ENCODE measurements around the gene RELT. TPM values are rescaled to one million over a fixed set of nuclear protein-coding genes. Genes with fewer than 3 reads are reported as not detected.

RELT gene
- total RNA-seq, 1 donor from 2014 or later: 1.6 TPM

- Histone ChIP-seq H3K27ac (ENCODE audit: low read depth, low read length) (no peak overlapping the region), H3K27me3 (ENCODE audit: control insufficient read depth in 3 of 3, insufficient read depth in 3 of 3, low read length in 3 of 3) (no peaks in the 10 kb centered on the region), H3K4me3 (ENCODE audit: low read length in 3 of 3) (no peak overlapping the region), H3K36me3 (ENCODE audit: control insufficient read depth in 3 of 3, insufficient read depth in 3 of 3, low read length in 3 of 3) (peaks cover 0 to 5% (median 0%) of the 10 kb centered on the region in 3 donors), H3K9ac (ENCODE audit: low read depth in 1 of 3, low read length in 3 of 3) (peak overlapping the region in 2 of 3 donors; percentile 45 to 50), H3K4me1 (ENCODE audit: control insufficient read depth in 3 of 3, insufficient read depth in 3 of 3, low read length in 3 of 3) (peaks cover 65 to 82% (median 82%) of the 10 kb centered on the region in 3 donors), H3K9me3 (ENCODE audit: control insufficient read depth in 3 of 3, low read length in 3 of 3) (no peaks in the 10 kb centered on the region)
Observed at GRCh38 chr11:73389134-73389525, 12.9 kb downstream of the RELT start.

GRCh38 chr11:73389916-73390315 is 13.7 kb downstream of the RELT start:
- no peaks in the 10 kb centered on the region for H3K9me3 ChIP-seq (ENCODE audit: control insufficient read depth in 3 of 3, low read length in 3 of 3)
- H3K4me1 ChIP-seq (ENCODE audit: control insufficient read depth in 3 of 3, insufficient read depth in 3 of 3, low read length in 3 of 3): peaks cover 57 to 74% (median 74%) of the 10 kb centered on the region in 3 donors
- H3K36me3 ChIP-seq (ENCODE audit: control insufficient read depth in 3 of 3, insufficient read depth in 3 of 3, low read length in 3 of 3): peaks cover 0 to 9% (median under 1%) of the 10 kb centered on the region in 3 donors
- H3K9ac ChIP-seq (ENCODE audit: low read depth in 1 of 3, low read length in 3 of 3): peak overlapping the region in 2 of 3 donors; percentile 23 to 25
- H3K4me3 ChIP-seq (ENCODE audit: low read length in 3 of 3): no peak overlapping the region
- H3K27me3 ChIP-seq (ENCODE audit: control insufficient read depth in 3 of 3, insufficient read depth in 3 of 3, low read length in 3 of 3): no peaks in the 10 kb centered on the region
- H3K27ac ChIP-seq (ENCODE audit: low read depth, low read length): no peak overlapping the region

- no peak overlapping the region for H3K27ac ChIP-seq (ENCODE audit: low read depth, low read length)
- H3K4me1 ChIP-seq (ENCODE audit: control insufficient read depth in 3 of 3, insufficient read depth in 3 of 3, low read length in 3 of 3): peaks cover 48 to 70% (median 68%) of the 10 kb centered on the region in 3 donors
- H3K36me3 ChIP-seq (ENCODE audit: control insufficient read depth in 3 of 3, insufficient read depth in 3 of 3, low read length in 3 of 3): peaks cover 0 to 13% (median 4%) of the 10 kb centered on the region in 3 donors
- no peaks in the 10 kb centered on the region for H3K27me3 ChIP-seq (ENCODE audit: control insufficient read depth in 3 of 3, insufficient read depth in 3 of 3, low read length in 3 of 3)
- peak overlapping the region in 1 of 3 donors; percentile 40 for H3K9ac ChIP-seq (ENCODE audit: low read depth in 1 of 3, low read length in 3 of 3)
- H3K9me3 ChIP-seq (ENCODE audit: control insufficient read depth in 3 of 3, low read length in 3 of 3): no peaks in the 10 kb centered on the region
- H3K4me3 ChIP-seq (ENCODE audit: low read length in 3 of 3): no peak overlapping the region
Observed at GRCh38 chr11:73390601-73391565, 14.7 kb downstream of the RELT start.

- Histone ChIP-seq H3K27ac (ENCODE audit: low read depth, low read length) (no peak overlapping the region), H3K36me3 (ENCODE audit: control insufficient read depth in 3 of 3, insufficient read depth in 3 of 3, low read length in 3 of 3) (peaks cover 0 to 13% (median 4%) of the 10 kb centered on the region in 3 donors), H3K9ac (ENCODE audit: low read depth in 1 of 3, low read length in 3 of 3) (no peak overlapping the region), H3K4me1 (ENCODE audit: control insufficient read depth in 3 of 3, insufficient read depth in 3 of 3, low read length in 3 of 3) (peaks cover 40 to 70% (median 68%) of the 10 kb centered on the region in 3 donors), H3K27me3 (ENCODE audit: control insufficient read depth in 3 of 3, insufficient read depth in 3 of 3, low read length in 3 of 3) (no peaks in the 10 kb centered on the region), H3K4me3 (ENCODE audit: low read length in 3 of 3) (no peak overlapping the region), H3K9me3 (ENCODE audit: control insufficient read depth in 3 of 3, low read length in 3 of 3) (no peaks in the 10 kb centered on the region)
Observed at GRCh38 chr11:73391665-73392064, 15.5 kb downstream of the RELT start.

- H3K9me3 ChIP-seq (ENCODE audit: control insufficient read depth in 3 of 3, low read length in 3 of 3): no peaks in the 10 kb centered on the region
- peaks cover 0 to 13% (median 4%) of the 10 kb centered on the region in 3 donors for H3K36me3 ChIP-seq (ENCODE audit: control insufficient read depth in 3 of 3, insufficient read depth in 3 of 3, low read length in 3 of 3)
- H3K27ac ChIP-seq (ENCODE audit: low read depth, low read length): no peak overlapping the region
- H3K9ac ChIP-seq (ENCODE audit: low read depth in 1 of 3, low read length in 3 of 3): peak overlapping the region in 1 of 3 donors; percentile 25
- H3K27me3 ChIP-seq (ENCODE audit: control insufficient read depth in 3 of 3, insufficient read depth in 3 of 3, low read length in 3 of 3): no peaks in the 10 kb centered on the region
- H3K4me1 ChIP-seq (ENCODE audit: control insufficient read depth in 3 of 3, insufficient read depth in 3 of 3, low read length in 3 of 3): peaks cover 40 to 71% (median 68%) of the 10 kb centered on the region in 3 donors
- H3K4me3 ChIP-seq (ENCODE audit: low read length in 3 of 3): no peak overlapping the region
Observed at GRCh38 chr11:73392108-73393010, 16.2 kb downstream of the RELT start.

- peaks cover 0 to 13% (median 4%) of the 10 kb centered on the region in 3 donors for H3K36me3 ChIP-seq (ENCODE audit: control insufficient read depth in 3 of 3, insufficient read depth in 3 of 3, low read length in 3 of 3)
- peaks cover 36 to 71% (median 62%) of the 10 kb centered on the region in 3 donors for H3K4me1 ChIP-seq (ENCODE audit: control insufficient read depth in 3 of 3, insufficient read depth in 3 of 3, low read length in 3 of 3)
- no peaks in the 10 kb centered on the region for H3K27me3 ChIP-seq (ENCODE audit: control insufficient read depth in 3 of 3, insufficient read depth in 3 of 3, low read length in 3 of 3)
- H3K27ac ChIP-seq (ENCODE audit: low read depth, low read length): no peak overlapping the region
- peak overlapping the region in 1 of 3 donors; percentile 33 for H3K9ac ChIP-seq (ENCODE audit: low read depth in 1 of 3, low read length in 3 of 3)
- H3K4me3 ChIP-seq (ENCODE audit: low read length in 3 of 3): no peak overlapping the region
- H3K9me3 ChIP-seq (ENCODE audit: control insufficient read depth in 3 of 3, low read length in 3 of 3): no peaks in the 10 kb centered on the region
Observed at GRCh38 chr11:73393011-73393380, 16.8 kb downstream of the RELT start.

GRCh38 chr11:73393479-73394415 is 17.5 kb downstream of the RELT start:
- no peak overlapping the region for H3K4me3 ChIP-seq (ENCODE audit: low read length in 3 of 3)
- peaks cover 0 to 13% (median 4%) of the 10 kb centered on the region in 3 donors for H3K36me3 ChIP-seq (ENCODE audit: control insufficient read depth in 3 of 3, insufficient read depth in 3 of 3, low read length in 3 of 3)
- H3K4me1 ChIP-seq (ENCODE audit: control insufficient read depth in 3 of 3, insufficient read depth in 3 of 3, low read length in 3 of 3): peaks cover 32 to 70% (median 60%) of the 10 kb centered on the region in 3 donors
- H3K27ac ChIP-seq (ENCODE audit: low read depth, low read length): no peak overlapping the region
- H3K27me3 ChIP-seq (ENCODE audit: control insufficient read depth in 3 of 3, insufficient read depth in 3 of 3, low read length in 3 of 3): no peaks in the 10 kb centered on the region
- no peaks in the 10 kb centered on the region for H3K9me3 ChIP-seq (ENCODE audit: control insufficient read depth in 3 of 3, low read length in 3 of 3)
- H3K9ac ChIP-seq (ENCODE audit: low read depth in 1 of 3, low read length in 3 of 3): peak overlapping the region in 2 of 3 donors; percentile 20 to 40

- H3K9me3 ChIP-seq (ENCODE audit: control insufficient read depth in 3 of 3, low read length in 3 of 3): no peaks in the 10 kb centered on the region
- H3K4me3 ChIP-seq (ENCODE audit: low read length in 3 of 3): no peak overlapping the region
Observed at GRCh38 chr11:73394416-73395296, 18.5 kb downstream of the RELT start.

More at GRCh38 chr11:73394416-73395296, 18.5 kb downstream of the RELT start:
- Histone ChIP-seq H3K27me3 (ENCODE audit: control insufficient read depth in 3 of 3, insufficient read depth in 3 of 3, low read length in 3 of 3) (no peaks in the 10 kb centered on the region), H3K4me1 (ENCODE audit: control insufficient read depth in 3 of 3, insufficient read depth in 3 of 3, low read length in 3 of 3) (peaks cover 31 to 66% (median 55%) of the 10 kb centered on the region in 3 donors), H3K9ac (ENCODE audit: low read depth in 1 of 3, low read length in 3 of 3) (peak overlapping the region in 1 of 3 donors; percentile 25), H3K36me3 (ENCODE audit: control insufficient read depth in 3 of 3, insufficient read depth in 3 of 3, low read length in 3 of 3) (peaks cover 0 to 13% (median 4%) of the 10 kb centered on the region in 3 donors), H3K27ac (ENCODE audit: low read depth, low read length) (no peak overlapping the region)
